ENCODE results near the gene ZNF445. TPM values are rescaled to one million over a fixed set of nuclear protein-coding genes. Genes with fewer than 3 reads are reported as not detected.
"Not testable (repeated sequence)": the region's sequence is repeated elsewhere in the genome, so short reads cannot be mapped to it uniquely, and the experiment has no call there.

ZNF445 gene
- total RNA-seq, 1 donor from 2014 or later = 46.1 TPM

- H3K4me3 Mint-ChIP-seq = no peak overlapping the region
- TF ChIP-seq CTCF (conservative IDR thresholded peaks at IDR 0.05) = no peak
- H3K27ac Mint-ChIP-seq (ENCODE audit: unreplicated experiment) = no peak overlapping the region
- no peak for DNase-seq (ENCODE audit: low read depth, low spot score)
- H3K4me1 Mint-ChIP-seq = peaks cover 38% of the 10 kb centered on the region
- H3K27me3 Mint-ChIP-seq (ENCODE audit: low read depth) = no peaks in the 10 kb centered on the region
- H3K36me3 Mint-ChIP-seq (ENCODE audit: low read depth) = peaks cover 5% of the 10 kb centered on the region
- H3K9me3 Mint-ChIP-seq = no peaks in the 10 kb centered on the region
Observed at GRCh38 chr3:44468572-44469520, 8.6 kb downstream of the ZNF445 start.

- not testable (repeated sequence) for H3K9me3 Mint-ChIP-seq; H3K27me3 Mint-ChIP-seq (ENCODE audit: low read depth); H3K4me3 Mint-ChIP-seq; H3K36me3 Mint-ChIP-seq (ENCODE audit: low read depth); DNase-seq (ENCODE audit: low read depth, low spot score)
- H3K27ac Mint-ChIP-seq (ENCODE audit: unreplicated experiment) = peak overlapping the region; percentile 84
- peaks cover 33% of the 10 kb centered on the region for H3K4me1 Mint-ChIP-seq
Observed at GRCh38 chr3:44468099-44468537, 9.4 kb downstream of the ZNF445 start.

GRCh38 chr3:44467241-44467640, 10.2 kb downstream of the ZNF445 start:
- H3K27me3 Mint-ChIP-seq (ENCODE audit: low read depth) = no peaks in the 10 kb centered on the region
- no peak for TF ChIP-seq CTCF (conservative IDR thresholded peaks at IDR 0.05)
- H3K27ac Mint-ChIP-seq (ENCODE audit: unreplicated experiment) = no peak overlapping the region

GRCh38 chr3:44464920-44465319, 12.6 kb downstream of the ZNF445 start:
- not testable (repeated sequence) for H3K9me3 Mint-ChIP-seq; H3K27ac Mint-ChIP-seq (ENCODE audit: unreplicated experiment); DNase-seq (ENCODE audit: low read depth, low spot score); H3K27me3 Mint-ChIP-seq (ENCODE audit: low read depth); H3K4me3 Mint-ChIP-seq
- Mint-ChIP-seq H3K4me1 (peaks cover 14% of the 10 kb centered on the region), H3K36me3 (ENCODE audit: low read depth) (peaks cover 25% of the 10 kb centered on the region)

More at GRCh38 chr3:44467241-44467640, 10.2 kb downstream of the ZNF445 start:
- no peak overlapping the region for H3K4me3 Mint-ChIP-seq
- peaks cover 11% of the 10 kb centered on the region for H3K36me3 Mint-ChIP-seq (ENCODE audit: low read depth)
- no peak for DNase-seq (ENCODE audit: low read depth, low spot score)
- H3K4me1 Mint-ChIP-seq = peaks cover 25% of the 10 kb centered on the region
- H3K9me3 Mint-ChIP-seq = no peaks in the 10 kb centered on the region

- no peak for DNase-seq (ENCODE audit: low read depth, low spot score)
- Mint-ChIP-seq H3K36me3 (ENCODE audit: low read depth) (peaks cover 26% of the 10 kb centered on the region), H3K27ac (ENCODE audit: unreplicated experiment) (no peak overlapping the region), H3K27me3 (ENCODE audit: low read depth) (no peaks in the 10 kb centered on the region), H3K4me3 (no peak overlapping the region), H3K4me1 (peaks cover 14% of the 10 kb centered on the region), H3K9me3 (no peaks in the 10 kb centered on the region)
- no peak for TF ChIP-seq CTCF (conservative IDR thresholded peaks at IDR 0.05)
Observed at GRCh38 chr3:44464509-44464908, 13.0 kb downstream of the ZNF445 start.

GRCh38 chr3:44460050-44460449, 17.4 kb downstream of the ZNF445 start:
- not testable (repeated sequence) for DNase-seq (ENCODE audit: low read depth, low spot score); H3K9me3 Mint-ChIP-seq; H3K4me3 Mint-ChIP-seq; H3K4me1 Mint-ChIP-seq; H3K27ac Mint-ChIP-seq (ENCODE audit: unreplicated experiment); H3K27me3 Mint-ChIP-seq (ENCODE audit: low read depth)
- H3K36me3 Mint-ChIP-seq (ENCODE audit: low read depth) = peaks cover 29% of the 10 kb centered on the region

GRCh38 chr3:44455318-44455717, 22.2 kb downstream of the ZNF445 start:
- no peaks in the 10 kb centered on the region for H3K4me1 Mint-ChIP-seq
- no peaks in the 10 kb centered on the region for H3K9me3 Mint-ChIP-seq
- H3K36me3 Mint-ChIP-seq (ENCODE audit: low read depth) = peaks cover 33% of the 10 kb centered on the region
- TF ChIP-seq CTCF (conservative IDR thresholded peaks at IDR 0.05) = no peak
- no peak for DNase-seq (ENCODE audit: low read depth, low spot score)
- H3K4me3 Mint-ChIP-seq = no peak overlapping the region
- H3K27ac Mint-ChIP-seq (ENCODE audit: unreplicated experiment) = no peak overlapping the region
- H3K27me3 Mint-ChIP-seq (ENCODE audit: low read depth) = no peaks in the 10 kb centered on the region
